CMK (cell line): ENCODE measurements around the gene RNF41.

Experiments
- DNase-seq: peaks from one replicate; pipeline ENCODE4 v3.0.0-alpha.2; 2010; ENCODE audit warnings: low read depth

RNF41 gene

DNA sequence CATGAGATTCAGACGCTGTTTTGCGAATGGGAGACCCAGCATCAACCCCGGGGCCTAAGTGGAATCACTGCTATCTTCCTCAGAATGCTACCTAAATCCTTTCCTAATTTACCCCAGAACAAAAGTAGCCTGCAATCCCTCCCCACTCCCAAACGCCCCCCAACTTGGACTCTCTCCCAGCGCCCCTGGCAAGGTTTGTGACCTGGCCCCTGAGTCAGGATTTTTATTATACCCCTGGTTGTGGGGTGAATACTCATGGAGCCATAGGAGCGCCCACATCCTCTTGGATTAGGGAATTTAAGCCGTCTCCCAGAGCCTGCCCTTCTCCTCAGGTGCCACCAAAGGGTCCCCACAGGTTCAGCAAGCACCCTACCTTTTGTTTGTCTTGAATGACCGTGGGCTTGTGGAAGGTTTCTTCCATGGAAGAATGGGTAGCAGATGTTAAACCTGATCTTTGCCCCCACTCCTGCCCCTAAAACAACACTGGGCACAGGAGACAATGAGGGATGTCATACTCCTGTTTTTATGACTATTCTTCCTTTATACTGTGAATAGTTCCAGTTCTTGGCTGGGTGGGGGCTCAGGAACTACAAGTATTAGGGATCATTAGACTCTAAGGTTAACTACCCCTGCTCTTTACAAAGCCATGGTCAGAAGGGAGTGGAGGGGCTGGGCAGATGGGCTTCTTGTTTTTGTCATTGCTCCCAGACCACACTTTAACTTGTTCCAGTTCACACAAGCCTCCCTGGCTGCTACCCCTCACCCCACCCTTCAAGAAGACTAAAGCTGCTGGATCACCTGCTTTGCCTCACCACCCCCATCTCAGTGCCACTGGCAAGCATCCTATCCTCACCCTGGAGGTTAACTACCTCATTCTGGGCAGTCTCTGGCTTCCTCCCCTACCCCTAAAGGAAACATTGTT is 68.7 kb downstream of the RNF41 start:
- DNase-seq: no peak
